Epithelial cell of proximal tubule (primary cell): Measurements from ENCODE around the gene ARPC3. TPM values are rescaled to one million over a fixed set of nuclear protein-coding genes. Genes with fewer than 3 reads are reported as not detected.
"Not testable (repeated sequence)": the region's sequence is repeated elsewhere in the genome, so short reads cannot be mapped to it uniquely, and the experiment has no call there.

Experiments used
- DNase-seq: peaks from one replicate; pipeline ENCODE4 v3.0.0-alpha.2; 2011; ENCODE audit warnings: low read depth
- H3K4me3 ChIP-seq: 2 replicates; pipeline ENCODE4 v1.5.1; 2011; ENCODE audit warnings: low read depth, mild to moderate bottlenecking, low read length
- CTCF ChIP-seq: conservative IDR thresholded peaks from 2 replicates; pipeline ENCODE4 v1.5.1; 2012; ENCODE audit warnings: low read depth, mild to moderate bottlenecking, low read length
- total RNA-seq: library from RNA; depleted of rRNA; stranded (reverse); fragments of >200 nt; gene quantifications from 2 replicates; pipeline ENCODE4 v1.2.3, GENCODE V29; 2015

ARPC3 gene
- total RNA-seq, 1 donor from 2014 or later: 1,336 TPM

- DNase-seq: no peak
- TF ChIP-seq CTCF: no peak
- H3K4me3 ChIP-seq: peak overlapping the region; percentile 48
These were observed 18.1 kb downstream of the ARPC3 start for GRCh38 chr12:110431957-110432587.

- not testable (repeated sequence) for H3K4me3 ChIP-seq, DNase-seq
These were observed 20.5 kb downstream of the ARPC3 start for GRCh38 chr12:110429676-110430075.

- DNase-seq: no peak
- TF ChIP-seq CTCF: no peak
- no peak overlapping the region for H3K4me3 ChIP-seq
These were observed 23.7 kb downstream of the ARPC3 start for GRCh38 chr12:110426406-110426805.

GRCh38 chr12:110424237-110424636 is 25.9 kb downstream of the ARPC3 start:
- H3K4me3 ChIP-seq: no peak overlapping the region
- DNase-seq: no peak
- TF ChIP-seq CTCF: no peak

GRCh38 chr12:110421701-110422100 is 28.4 kb downstream of the ARPC3 start:
- no peak for TF ChIP-seq CTCF
- H3K4me3 ChIP-seq: no peak overlapping the region

GRCh38 chr12:110421159-110421661 is 28.9 kb downstream of the ARPC3 start:
- no peak for DNase-seq
- no peak overlapping the region for H3K4me3 ChIP-seq
- TF ChIP-seq CTCF: no peak

More at GRCh38 chr12:110421701-110422100, 28.4 kb downstream of the ARPC3 start:
- no peak for DNase-seq

GRCh38 chr12:110420644-110421043 is 29.5 kb downstream of the ARPC3 start:
- not testable (repeated sequence) for DNase-seq, H3K4me3 ChIP-seq

GRCh38 chr12:110417113-110417512 is 33.0 kb downstream of the ARPC3 start:
- not testable (repeated sequence) for H3K4me3 ChIP-seq, DNase-seq

- not testable (repeated sequence) for H3K4me3 ChIP-seq, DNase-seq
These were observed 40.1 kb downstream of the ARPC3 start for GRCh38 chr12:110410086-110410485.

- not testable (repeated sequence) for DNase-seq, H3K4me3 ChIP-seq
These were observed 44.9 kb downstream of the ARPC3 start for GRCh38 chr12:110405126-110405662.
